Left lobe of liver (tissue), 2 donors: Measurements from ENCODE around the gene PPA1. TPM values are rescaled to one million over a fixed set of nuclear protein-coding genes. Genes with fewer than 3 reads are reported as not detected.
"Not testable (repeated sequence)": the region's sequence is repeated elsewhere in the genome, so short reads cannot be mapped to it uniquely, and the experiment has no call there.

ENCODE experiments used
- ATAC-seq: fragments of 200-7000 bp; cut with Tn5 transposase; one replicate; pipeline ENCODE4 v1.9.1; 2020; ENCODE audit warnings: mild to moderate bottlenecking, moderate library complexity
- DNase-seq: peaks from one replicate; pipeline ENCODE4 v3.0.0-alpha.2; 2020; ENCODE audit warnings: low spot score
- total RNA-seq: library from RNA; stranded (reverse); gene quantifications from one replicate; pipeline ENCODE4 v1.2.1, GENCODE V29; 2021
- donor health status: DM: no; HTN: no; CAD: no; lungs with moderate emphysema.
- donor health status: DM: no; HTN: yes; CAD: no.

PPA1 gene
- total RNA-seq, 1 donor from 2014 or later: 59.1 TPM

- no peak for DNase-seq
- ATAC-seq: no peak
These were observed 57.7 kb downstream of the PPA1 start for GRCh38 chr10:70175516-70175915.

GRCh38 chr10:70174058-70174741 lies 59.0 kb downstream of the PPA1 start:
- ATAC-seq (no peak), DNase-seq (no peak)

- ATAC-seq (peak; percentile 49), DNase-seq (no peak)
These were observed 63.4 kb downstream of the PPA1 start for GRCh38 chr10:70169649-70170364.

GRCh38 chr10:70169011-70169410 lies 64.2 kb downstream of the PPA1 start:
- DNase-seq (no peak), ATAC-seq (no peak)

GRCh38 chr10:70167246-70167645 lies 66.0 kb downstream of the PPA1 start:
- DNase-seq: no peak
- no peak for ATAC-seq

GRCh38 chr10:70166394-70166793 lies 66.8 kb downstream of the PPA1 start:
- no peak for ATAC-seq
- no peak for DNase-seq

GRCh38 chr10:70164163-70164562 lies 69.1 kb downstream of the PPA1 start:
- ATAC-seq: no peak
- DNase-seq: no peak

- no peak for ATAC-seq
These were observed 69.8 kb downstream of the PPA1 start for GRCh38 chr10:70163448-70163847.

GRCh38 chr10:70162892-70163201 lies 70.4 kb downstream of the PPA1 start:
- no peak for ATAC-seq
- DNase-seq: no peak

More at GRCh38 chr10:70163448-70163847, 69.8 kb downstream of the PPA1 start:
- DNase-seq: no peak

GRCh38 chr10:70162151-70162891 lies 70.9 kb downstream of the PPA1 start:
- no peak for ATAC-seq

GRCh38 chr10:70160798-70161197 lies 72.4 kb downstream of the PPA1 start:
- no peak for ATAC-seq
- no peak for DNase-seq

More at GRCh38 chr10:70162151-70162891, 70.9 kb downstream of the PPA1 start:
- DNase-seq: no peak

GRCh38 chr10:70159366-70159765 lies 73.9 kb downstream of the PPA1 start:
- ATAC-seq, DNase-seq: not testable (repeated sequence)

GRCh38 chr10:70158113-70158512 lies 75.1 kb downstream of the PPA1 start:
- ATAC-seq: no peak
- DNase-seq: no peak

- no peak for DNase-seq
- peak; percentile 72 for ATAC-seq
These were observed 77.9 kb downstream of the PPA1 start for GRCh38 chr10:70155255-70155838.

Other genes with a start within 250 kb of the PPA1 start
- gene MACROH2A2, start 180.6 kb downstream of the PPA1 start, total RNA-seq: 5.3 TPM
- gene AIFM2, start 100.6 kb downstream of the PPA1 start, total RNA-seq: 14.5 TPM
- 11.6 TPM for gene TYSND1, start 86.7 kb downstream of the PPA1 start, total RNA-seq
- gene SAR1A, start 62.9 kb downstream of the PPA1 start, total RNA-seq: 56.3 TPM
- gene NPFFR1, start 50.6 kb upstream of the PPA1 start, total RNA-seq: not detected
- 16.6 TPM for gene LRRC20, start 149.2 kb upstream of the PPA1 start, total RNA-seq
- gene EIF4EBP2, start 170.7 kb upstream of the PPA1 start, total RNA-seq: 59.2 TPM
- not detected for gene NODAL, start 208.3 kb upstream of the PPA1 start, total RNA-seq
- gene PALD1, start 245.3 kb upstream of the PPA1 start, total RNA-seq: 1.1 TPM